HepG2 (cell line): ENCODE measurements around the gene PFKFB4. TPM values are rescaled to one million over a fixed set of nuclear protein-coding genes. Genes with fewer than 3 reads are reported as not detected.

Experiments used
- ATAC-seq: fragments of 200-7000 bp; cut with Tn5 transposase; 3 replicates; pipeline ENCODE4 v1.9.1; 2020; ENCODE audit warnings: mild to moderate bottlenecking, moderate library complexity
- BruUV-seq: library from RNA; stranded (reverse); fragments of 400-500 nt; replicated peaks from 2 replicates; lab custom pipeline; 2021; lab: Mats Ljungman, UMichigan
- CTCF ChIA-PET: fragments of 300-600 bp; formaldehyde crosslinking; extraction: SDS; loops from one replicate; lab custom pipeline; 2021; ENCODE audit warnings: low total read pairs, inconsistent platforms, low intra/inter-chr PET ratio; lab: Yijun Ruan, JAX
- POLR2A ChIA-PET: fragments of 350-600 bp; sonication (Branson Sonifier 250); formaldehyde crosslinking; loops from one replicate; lab custom pipeline; 2020; ENCODE audit warnings: antibody characterized with exemption, inconsistent platforms; lab: Yijun Ruan, JAX
- DNase-seq: peaks from one replicate; pipeline ENCODE4 v3.0.0-alpha.2; 2015; ENCODE audit warnings: low spot score
- FAIRE-seq: peaks from 3 replicates; lab custom pipeline; 2011; peaks lifted over from hg19 to GRCh38; lab: Jason Lieb, UNC
- H2AFZ ChIP-seq: one replicate; pipeline ENCODE4 v1.6.1; 2011; ENCODE audit warnings: low read length, inconsistent platforms
- H3K27ac ChIP-seq: fragments of 300-600 bp; 3 replicates; pipeline ENCODE4 v1.8.0; 2011; ENCODE audit warnings: mixed run types, mild to moderate bottlenecking, mixed read lengths, low read length, inconsistent platforms; ENCODE audit not compliant: insufficient read depth; ENCODE audit errors: extremely low read length
- H3K27me3 ChIP-seq, 2 experiments: fragments of 200-600 bp in 1 of 2; 2 replicates in 1 of 2; 3 replicates in 1 of 2; pipeline versions ENCODE4 v1.6.0 to v1.8.0; 2011; ENCODE audit warnings: low read length in 2 of 2, mild to moderate bottlenecking in 2 of 2, moderate library complexity in 2 of 2, inconsistent platforms in 1 of 2; ENCODE audit not compliant: insufficient read depth in 2 of 2, control insufficient read depth in 1 of 2
- H3K36me3 ChIP-seq, 2 experiments: fragments of 200-600 bp in 1 of 2; replicated peaks in 1 of 2; 2 replicates in 1 of 2; 3 replicates in 1 of 2; pipeline versions ENCODE4 v1.5.1 to v1.8.0; 2011; ENCODE audit warnings: low read length in 2 of 2, inconsistent platforms in 1 of 2; ENCODE audit not compliant: insufficient read depth in 2 of 2, control insufficient read depth in 1 of 2
- H3K4me1 ChIP-seq: 2 replicates; pipeline ENCODE4 v1.5.1; 2012; ENCODE audit warnings: low read length, inconsistent platforms; ENCODE audit not compliant: insufficient read depth
- H3K4me2 ChIP-seq: 2 replicates; pipeline ENCODE4 v1.6.0; 2011; ENCODE audit warnings: low read depth, low read length, inconsistent platforms
- H3K4me3 ChIP-seq, 3 experiments: fragments of 200-600 bp in 1 of 3; sonication (generic), shearing (Covaris generic) in 1 of 3; replicated peaks in 1 of 3; 2 replicates each; pipeline ENCODE4 v1.5.1; 2011 to 2016; ENCODE audit warnings: low read length in 3 of 3, inconsistent platforms in 2 of 3, low read depth in 2 of 3, mild to moderate bottlenecking in 2 of 3, control low read depth in 1 of 3, mixed read lengths in 1 of 3; ENCODE audit not compliant: insufficient read depth in 1 of 3
- H3K79me2 ChIP-seq: one replicate; pipeline ENCODE4 v1.6.1; 2011; ENCODE audit warnings: low read length, inconsistent platforms; ENCODE audit not compliant: insufficient read depth
- H3K9ac ChIP-seq: 2 replicates; pipeline ENCODE4 v1.6.0; 2011; ENCODE audit warnings: mild to moderate bottlenecking, low read depth, low read length, inconsistent platforms; ENCODE audit not compliant: insufficient read depth
- H3K9me3 ChIP-seq: 2 replicates; pipeline ENCODE4 v1.5.1; 2012; ENCODE audit warnings: mild to moderate bottlenecking, low read length
- H4K20me1 ChIP-seq: 2 replicates; pipeline ENCODE4 v1.6.0; 2011; ENCODE audit warnings: inconsistent platforms, mild to moderate bottlenecking, low read length, moderate library complexity; ENCODE audit not compliant: insufficient read depth
- BCL6 ChIP-seq: IDR thresholded peaks from 2 replicates; pipeline ENCODE4 v1.6.1; 2016; ENCODE audit warnings: missing genetic modification reagents, missing compliant biosample characterization
- GABPB1 ChIP-seq: IDR thresholded peaks from 2 replicates; pipeline ENCODE4 v1.6.1; 2016; ENCODE audit warnings: mild to moderate bottlenecking, missing genetic modification reagents, moderate library complexity, missing compliant biosample characterization
- POLR2AphosphoS5 ChIP-seq: IDR thresholded peaks from 2 replicates; pipeline ENCODE4 v1.6.1; 2012; ENCODE audit warnings: low read depth, low read length
- ZNF121 ChIP-seq: sonication (generic); formaldehyde crosslinking; IDR thresholded peaks from 2 replicates; pipeline ENCODE4 v1.5.0; 2020; ENCODE audit warnings: mild to moderate bottlenecking, missing genetic modification reagents
- WGBS: methylation state at CpG from one replicate; pipeline ENCODE4 v1.1.6; 2017; ENCODE audit warnings: low lambda C conversion rate; 5-methylcytosine and 5-hydroxymethylcytosine counted together
- in situ Hi-C: cut with HindIII; loops from 2 replicates; pipeline ENCODE4 v1.10.0; 2017; ENCODE audit warnings: low pct_unique_long_range_greater_than_20kb; ENCODE audit not compliant: extremely low pct_ligation_motif_present
- intact Hi-C: fragments of 100-400 bp; cut with micrococcal nuclease; formaldehyde crosslinking; loops from one replicate; pipeline ENCODE4 v1.10.0; 2022; ENCODE audit not compliant: unreplicated experiment
- polyA plus RNA-seq, 8 experiments: library from polyadenylated mRNA; depleted of rRNA in 3 of 8; stranded (reverse) in 7 of 8; unstranded in 1 of 8; fragments of >200 nt; fragmentation: Illumina TruSeq in 4 of 8; extraction: Trizol in 4 of 8; gene quantifications; 2 replicates each; pipeline versions ENCODE4 v1.2.1 to v1.2.3, GENCODE V29; 2011 to 2016; ENCODE audit warnings: low read depth in 4 of 8, missing spikeins in 1 of 8, mixed read lengths in 1 of 8; ENCODE audit not compliant: insufficient read depth in 1 of 8
- total RNA-seq, 5 experiments: library from RNA; depleted of rRNA; stranded (reverse); fragments of >200 nt; fragmentation: Illumina TruSeq; extraction: Trizol; gene quantifications; 2 replicates each; pipeline ENCODE4 v1.2.3, GENCODE V29; 2016; ENCODE audit warnings: low read depth in 1 of 5
- TF ChIP-seq, protein P1 (sequence below), 2 experiments: sonication (generic) in 1 of 2; formaldehyde crosslinking in 1 of 2; IDR thresholded peaks; 2 replicates each; pipeline versions ENCODE4 v1.6.1 to v1.9.0; 2014 to 2022; ENCODE audit warnings: antibody characterized with exemption in 1 of 2, borderline replicate concordance in 1 of 2, inconsistent platforms in 1 of 2, low read depth in 1 of 2, missing genetic modification reagents in 1 of 2

PFKFB4 gene
- total and polyA plus RNA-seq, 2 of the 13 experiments (the other 11 are each of a cell fraction or from before 2014, with no cell fraction given) = 7.1 to 103 TPM

DNA sequence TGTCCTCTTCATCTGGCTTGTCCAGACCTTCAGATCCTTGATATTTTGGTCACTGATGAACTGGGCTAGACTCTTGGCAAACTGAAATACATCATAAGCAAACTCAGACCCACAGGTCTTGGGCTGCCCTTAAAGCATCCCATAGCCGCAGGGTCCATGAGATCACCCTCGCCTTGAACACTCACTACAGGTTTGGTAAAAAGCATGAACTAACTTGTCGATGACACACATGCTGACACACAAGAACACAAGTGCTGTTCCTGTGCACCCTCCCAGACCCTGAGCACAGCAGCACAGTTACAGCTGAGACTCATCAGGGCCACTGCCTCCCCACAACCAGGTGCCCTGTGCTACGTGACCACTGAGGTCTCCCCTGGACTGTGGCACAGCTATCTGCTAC lies 21.0 kb downstream of the PFKFB4 start:
- Histone ChIP-seq H3K9ac (no peak overlapping the region), H3K4me1 (no peaks in the 10 kb centered on the region), H3K4me3 (no peak overlapping the region), H3K36me3 (peaks cover 31 to 80% of the 10 kb centered on the region in 2 experiments), H2AFZ (no peak overlapping the region), H3K27ac (no peak overlapping the region), H3K27me3 (no peaks in the 10 kb centered on the region), H3K79me2 (no peaks in the 10 kb centered on the region), H3K9me3 (no peaks in the 10 kb centered on the region), H4K20me1 (no peaks in the 10 kb centered on the region), H3K4me2 (no peak overlapping the region)
- DNase-seq = no peak
- CTCF ChIA-PET = no interaction called here
- 100% methylated on average over 2 of the region's 4 CpGs for WGBS
- BruUV-seq = no TSS peak
- in situ Hi-C loops = no loop called here
- intact Hi-C loops = no loop called here
- ATAC-seq = no peak
- POLR2A ChIA-PET = no interaction called here
- FAIRE-seq = no peak
- TF ChIP-seq, protein P1, sequence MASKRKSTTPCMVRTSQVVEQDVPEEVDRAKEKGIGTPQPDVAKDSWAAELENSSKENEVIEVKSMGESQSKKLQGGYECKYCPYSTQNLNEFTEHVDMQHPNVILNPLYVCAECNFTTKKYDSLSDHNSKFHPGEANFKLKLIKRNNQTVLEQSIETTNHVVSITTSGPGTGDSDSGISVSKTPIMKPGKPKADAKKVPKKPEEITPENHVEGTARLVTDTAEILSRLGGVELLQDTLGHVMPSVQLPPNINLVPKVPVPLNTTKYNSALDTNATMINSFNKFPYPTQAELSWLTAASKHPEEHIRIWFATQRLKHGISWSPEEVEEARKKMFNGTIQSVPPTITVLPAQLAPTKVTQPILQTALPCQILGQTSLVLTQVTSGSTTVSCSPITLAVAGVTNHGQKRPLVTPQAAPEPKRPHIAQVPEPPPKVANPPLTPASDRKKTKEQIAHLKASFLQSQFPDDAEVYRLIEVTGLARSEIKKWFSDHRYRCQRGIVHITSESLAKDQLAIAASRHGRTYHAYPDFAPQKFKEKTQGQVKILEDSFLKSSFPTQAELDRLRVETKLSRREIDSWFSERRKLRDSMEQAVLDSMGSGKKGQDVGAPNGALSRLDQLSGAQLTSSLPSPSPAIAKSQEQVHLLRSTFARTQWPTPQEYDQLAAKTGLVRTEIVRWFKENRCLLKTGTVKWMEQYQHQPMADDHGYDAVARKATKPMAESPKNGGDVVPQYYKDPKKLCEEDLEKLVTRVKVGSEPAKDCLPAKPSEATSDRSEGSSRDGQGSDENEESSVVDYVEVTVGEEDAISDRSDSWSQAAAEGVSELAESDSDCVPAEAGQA (IDR thresholded peaks at IDR 0.05; ENCODE audit: low read depth) = no peak
- TF ChIP-seq, protein P1 (CRISPR knock-in tag; IDR thresholded peaks at IDR 0.05; ENCODE audit: borderline replicate concordance) = no peak

DNA sequence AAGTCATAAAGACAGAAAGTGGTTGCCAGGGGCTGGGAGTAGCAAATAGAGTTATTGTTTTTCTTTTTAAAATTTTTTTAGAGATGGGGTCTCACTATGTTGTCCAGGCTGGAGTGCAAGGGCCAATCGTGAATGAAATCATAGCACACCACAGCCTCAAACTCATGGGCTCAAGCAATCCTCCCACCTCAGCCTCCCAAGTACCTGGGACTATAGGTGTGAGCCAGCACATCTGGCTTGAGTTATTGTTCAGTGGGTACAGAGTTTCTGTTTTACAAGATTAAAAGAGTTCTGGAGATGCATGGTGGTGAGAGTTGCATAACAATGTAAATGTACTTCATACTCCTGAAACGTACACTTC lies 23.6 kb downstream of the PFKFB4 start:
- Histone ChIP-seq H3K27me3 (no peaks in the 10 kb centered on the region), H3K79me2 (no peaks in the 10 kb centered on the region), H3K9ac (no peak overlapping the region), H3K27ac (no peak overlapping the region), H3K4me2 (no peak overlapping the region), H2AFZ (no peak overlapping the region), H4K20me1 (no peaks in the 10 kb centered on the region), H3K4me3 (no peak overlapping the region), H3K4me1 (no peaks in the 10 kb centered on the region), H3K36me3 (peaks cover 20 to 71% of the 10 kb centered on the region in 2 experiments), H3K9me3 (no peaks in the 10 kb centered on the region)
- ChIA-PET POLR2A (no interaction called here), CTCF (no interaction called here)
- intact Hi-C loops = no loop called here
- BruUV-seq = no TSS peak
- TF ChIP-seq POLR2AphosphoS5 (0 out of 2 replicates have a peak, but pooled peaks have one; percentile 25), GABPB1 (CRISPR knock-in tag) (no peak), ZNF121 (CRISPR knock-in tag) (peak; percentile 67), BCL6 (CRISPR knock-in tag) (no peak)
- in situ Hi-C loops = no loop called here
- ATAC-seq (no peak), FAIRE-seq (no peak), DNase-seq (no peak)
- 93% methylated on average over 2 of the region's 2 CpGs for WGBS
